H9 (cell line): ENCODE measurements around the gene ODAD2. TPM values are rescaled to one million over a fixed set of nuclear protein-coding genes. Genes with fewer than 3 reads are reported as not detected.
"Not testable (repeated sequence)": the region's sequence is repeated elsewhere in the genome, so short reads cannot be mapped to it uniquely, and the experiment has no call there.

Experiments
- DNase-seq: peaks from one replicate; pipeline ENCODE4 v3.0.0-alpha.2; 2017
- H2AFZ ChIP-seq: one replicate; pipeline ENCODE4 v1.6.1; 2013; ENCODE audit warnings: mild to moderate bottlenecking, low read length, control low read depth, moderate library complexity
- H2AK5ac ChIP-seq: 2 replicates; pipeline ENCODE4 v1.6.1; 2013; ENCODE audit warnings: low read length, control low read depth, mixed read lengths; ENCODE audit not compliant: insufficient read length
- H2BK120ac ChIP-seq: one replicate; pipeline ENCODE4 v1.6.1; 2013; ENCODE audit warnings: low read depth, mild to moderate bottlenecking, low read length, control low read depth, inconsistent platforms; ENCODE audit not compliant: poor library complexity, severe bottlenecking
- H2BK12ac ChIP-seq: 2 replicates; pipeline ENCODE4 v1.6.1; 2013; ENCODE audit warnings: low read length, control low read depth, mixed read lengths, low read depth; ENCODE audit not compliant: insufficient read length
- H2BK15ac ChIP-seq: 2 replicates; pipeline ENCODE4 v1.6.1; 2013; ENCODE audit warnings: low read depth, low read length, control low read depth
- H2BK20ac ChIP-seq: one replicate; pipeline ENCODE4 v1.6.1; 2013; ENCODE audit warnings: low read depth, mild to moderate bottlenecking, low read length, control low read depth, inconsistent platforms; ENCODE audit not compliant: poor library complexity, severe bottlenecking
- H2BK5ac ChIP-seq: 2 replicates; pipeline ENCODE4 v1.6.1; 2013; ENCODE audit warnings: low read length, control low read depth, mixed read lengths; ENCODE audit not compliant: insufficient read length
- H3K14ac ChIP-seq: 2 replicates; pipeline ENCODE4 v1.6.1; 2013; ENCODE audit warnings: low read length, control low read depth; ENCODE audit not compliant: insufficient read depth
- H3K18ac ChIP-seq: 2 replicates; pipeline ENCODE4 v1.6.1; 2013; ENCODE audit warnings: low read depth, mild to moderate bottlenecking, mixed read lengths, low read length, control low read depth; ENCODE audit not compliant: insufficient read length
- H3K23ac ChIP-seq: 2 replicates; pipeline ENCODE4 v1.6.1; 2013; ENCODE audit warnings: low read length, control low read depth, mixed read lengths, low read depth; ENCODE audit not compliant: insufficient read length
- H3K23me2 ChIP-seq: 2 replicates; pipeline ENCODE4 v1.6.1; 2013; ENCODE audit warnings: low read depth, mild to moderate bottlenecking, mixed read lengths, low read length, control low read depth; ENCODE audit not compliant: insufficient read length, poor library complexity, severe bottlenecking
- H3K27ac ChIP-seq: 2 replicates; pipeline ENCODE4 v1.5.1; 2013; ENCODE audit warnings: low read length, control low read depth, mixed read lengths, low read depth; ENCODE audit not compliant: insufficient read length
- H3K27me3 ChIP-seq: 2 replicates; pipeline ENCODE4 v1.6.1; 2013; ENCODE audit warnings: low read length, control low read depth, inconsistent platforms; ENCODE audit not compliant: insufficient read depth
- H3K4ac ChIP-seq: 2 replicates; pipeline ENCODE4 v1.6.1; 2013; ENCODE audit warnings: low read depth, mild to moderate bottlenecking, control low read depth, inconsistent platforms, low read length, moderate library complexity
- H3K4me1 ChIP-seq: 2 replicates; pipeline ENCODE4 v1.6.1; 2013; ENCODE audit warnings: low read length, control low read depth, inconsistent platforms; ENCODE audit not compliant: insufficient read depth
- H3K4me2 ChIP-seq: 2 replicates; pipeline ENCODE4 v1.6.1; 2013; ENCODE audit warnings: low read length, control low read depth, mixed read lengths; ENCODE audit not compliant: insufficient read length, insufficient read depth
- H3K56ac ChIP-seq: 2 replicates; pipeline ENCODE4 v1.6.1; 2013; ENCODE audit warnings: low read depth, mild to moderate bottlenecking, mixed read lengths, low read length, control low read depth; ENCODE audit not compliant: insufficient read length
- H3K79me1 ChIP-seq: 2 replicates; pipeline ENCODE4 v1.6.1; 2013; ENCODE audit warnings: low read depth, mild to moderate bottlenecking, moderate library complexity, low read length, control low read depth, inconsistent platforms; ENCODE audit not compliant: insufficient read depth, poor library complexity, severe bottlenecking
- H3K79me2 ChIP-seq: 2 replicates; pipeline ENCODE4 v1.6.1; 2013; ENCODE audit warnings: low read length, control low read depth, inconsistent platforms; ENCODE audit not compliant: insufficient read depth
- H3K9ac ChIP-seq: 2 replicates; pipeline ENCODE4 v1.6.1; 2013; ENCODE audit warnings: low read length, control low read depth, mixed read lengths; ENCODE audit not compliant: insufficient read length; ENCODE audit errors: extremely low read depth
- H3K9me3 ChIP-seq: one replicate; pipeline ENCODE4 v1.6.1; 2013; ENCODE audit warnings: low read depth, low read length, inconsistent platforms; ENCODE audit not compliant: control insufficient read depth
- H3T11ph ChIP-seq: one replicate; pipeline ENCODE4 v1.6.1; 2013; ENCODE audit warnings: mild to moderate bottlenecking, low read length, control low read depth, inconsistent platforms
- H4K20me1 ChIP-seq: one replicate; pipeline ENCODE4 v1.6.1; 2013; ENCODE audit not compliant: control insufficient read depth, insufficient read length, insufficient read depth
- H4K5ac ChIP-seq: 2 replicates; pipeline ENCODE4 v1.6.1; 2013; ENCODE audit warnings: low read depth, mild to moderate bottlenecking, mixed read lengths, low read length, control low read depth; ENCODE audit not compliant: insufficient read length
- H4K8ac ChIP-seq: replicated peaks from 2 replicates; pipeline ENCODE4 v1.6.1; 2013; ENCODE audit warnings: low read length, control low read depth, mixed read lengths, low read depth; ENCODE audit not compliant: insufficient read length
- H4K91ac ChIP-seq: 2 replicates; pipeline ENCODE4 v1.6.1; 2013; ENCODE audit warnings: low read depth, mild to moderate bottlenecking, moderate library complexity, mixed read lengths, low read length, control low read depth; ENCODE audit not compliant: insufficient read length
- H3K27ac Mint-ChIP-seq, 3 experiments: 2 replicates in 2 of 3; 3 replicates in 1 of 3; pipeline ENCODE4 v1.8.0; 2020 to 2021; ENCODE audit warnings: mixed read lengths in 3 of 3, mild to moderate bottlenecking in 1 of 3, moderate library complexity in 1 of 3
- H3K27me3 Mint-ChIP-seq: 2 replicates; pipeline ENCODE4 v1.8.0; 2021; ENCODE audit warnings: low read depth, mild to moderate bottlenecking, moderate library complexity, mixed read lengths
- H3K36me3 Mint-ChIP-seq, 3 experiments: 2 replicates in 2 of 3; 3 replicates in 1 of 3; pipeline ENCODE4 v1.8.0; 2020 to 2021; ENCODE audit warnings: low read depth in 3 of 3, mixed read lengths in 3 of 3; ENCODE audit not compliant: insufficient read depth in 1 of 3
- H3K4me1 Mint-ChIP-seq, 2 experiments: 2 replicates each; pipeline ENCODE4 v1.8.0; 2020; ENCODE audit warnings: mixed read lengths in 2 of 2
- H3K4me3 Mint-ChIP-seq, 2 experiments: 2 replicates in 1 of 2; 3 replicates in 1 of 2; pipeline ENCODE4 v1.8.0; 2020 to 2021; ENCODE audit warnings: mild to moderate bottlenecking in 2 of 2, mixed read lengths in 2 of 2, moderate library complexity in 1 of 2
- H3K9me3 Mint-ChIP-seq, 2 experiments: 2 replicates in 1 of 2; 3 replicates in 1 of 2; pipeline ENCODE4 v1.8.0; 2020; ENCODE audit warnings: mild to moderate bottlenecking in 2 of 2, mixed read lengths in 2 of 2, moderate library complexity in 1 of 2
- CTCF ChIP-seq: fragments of 200-600 bp; sonication (generic); conservative IDR thresholded peaks from 3 replicates; pipeline ENCODE4 v1.8.0; 2021; ENCODE audit warnings: antibody characterized with exemption, mild to moderate bottlenecking
- WGBS: extraction: QIAGEN DNeasy Blood & Tissue Kit; methylation state at CpG from one replicate; pipeline ENCODE4 v1.1.7; 2013; ENCODE audit warnings: missing lambda C conversion rate, low lambda C conversion rate, mixed read lengths; ENCODE audit not compliant: insufficient read length; ENCODE audit errors: extremely low coverage; 5-methylcytosine and 5-hydroxymethylcytosine counted together
- total RNA-seq: library from RNA; stranded (reverse); gene quantifications from 2 replicates; pipeline ENCODE4 v1.2.1, GENCODE V29; 2021

The ODAD2 gene
- total RNA-seq, 1 experiment from 2014 or later: 4.5 TPM

DNA sequence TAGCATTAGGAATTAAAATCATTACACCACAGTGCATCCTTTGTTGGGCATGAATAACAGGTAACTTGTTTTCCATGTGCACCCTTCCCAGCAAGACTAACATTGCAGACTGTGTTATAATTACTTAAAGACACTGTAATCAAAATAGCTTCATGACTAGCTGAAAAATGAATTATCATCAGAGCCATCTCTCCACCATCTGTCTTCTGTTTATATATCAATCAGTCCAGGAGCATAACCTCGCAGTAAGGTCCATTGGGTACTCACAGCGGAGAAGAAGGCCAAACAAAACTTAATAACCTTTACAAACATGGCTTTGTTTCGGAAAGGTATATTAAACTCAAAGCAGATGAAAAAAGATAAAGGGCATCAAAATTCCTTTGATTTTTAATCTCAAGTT lies 90.6 kb downstream of the ODAD2 start:
- H3K18ac ChIP-seq: no peak overlapping the region
- TF ChIP-seq CTCF: no peak

DNA sequence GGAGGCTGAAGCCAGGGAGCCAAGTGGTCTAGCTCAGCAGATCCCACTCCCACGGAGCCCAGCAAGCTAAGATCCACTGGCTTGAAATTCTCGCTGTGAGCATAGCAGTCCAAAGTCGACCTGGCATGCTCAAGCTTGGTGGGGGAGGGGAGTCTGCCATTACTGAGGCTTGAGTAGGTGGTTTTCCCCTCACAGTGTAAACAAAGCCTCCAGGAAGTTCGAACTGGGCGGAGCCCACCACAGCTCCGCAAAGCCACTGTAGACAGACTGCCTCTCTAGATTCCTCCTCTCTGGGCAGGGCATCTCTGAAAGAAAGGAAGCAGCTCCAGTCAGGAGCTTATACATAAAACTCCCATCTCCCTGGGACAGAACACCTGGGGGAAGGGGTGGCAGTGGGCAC lies 99.4 kb downstream of the ODAD2 start:
- not testable (repeated sequence) for H2BK20ac ChIP-seq, H3K23me2 ChIP-seq, H3K27me3 Mint-ChIP-seq, H2AFZ ChIP-seq, H4K5ac ChIP-seq, H3K4ac ChIP-seq, H3K79me1 ChIP-seq, H3K9ac ChIP-seq, H2BK120ac ChIP-seq, H3K56ac ChIP-seq, H3K79me2 ChIP-seq, H3K4me2 ChIP-seq, H4K91ac ChIP-seq, H3T11ph ChIP-seq, H3K4me3 Mint-ChIP-seq, H3K18ac ChIP-seq, H2BK5ac ChIP-seq, H2BK15ac ChIP-seq, H3K27me3 ChIP-seq, H3K27ac ChIP-seq, H2BK12ac ChIP-seq, H3K9me3 ChIP-seq, H3K23ac ChIP-seq, H4K8ac ChIP-seq, H3K14ac ChIP-seq, H2AK5ac ChIP-seq, H3K4me1 ChIP-seq, H4K20me1 ChIP-seq
- no CpG with 5 or more reads among the region's 6 CpGs for WGBS
- DNase-seq: peak; percentile 50
- Mint-ChIP-seq H3K36me3 (peaks cover 8 to 26% (median 9%) of the 10 kb centered on the region in 3 experiments; a peak in 6 of 7 replicates), H3K9me3 (peaks cover 7 to 12% of the 10 kb centered on the region in 2 experiments; a peak in 4 of 5 replicates), H3K27ac (peak overlapping the region in 1 of 3 experiments; percentile 58; a peak in 2 of 7 replicates), H3K4me1 (peaks cover 12% of the 10 kb centered on the region in 2 experiments)

More for the DNA sequence above, 90.6 kb downstream of the ODAD2 start:
- no peak overlapping the region for H2BK5ac ChIP-seq
- no peaks in the 10 kb centered on the region for H3K27me3 ChIP-seq
- H3K14ac ChIP-seq: no peak overlapping the region
- no peak overlapping the region for H4K8ac ChIP-seq
- no CpG with 5 or more reads among the region's 3 CpGs for WGBS
- H3K27me3 Mint-ChIP-seq: no peaks in the 10 kb centered on the region
- no peak overlapping the region for H4K5ac ChIP-seq
- DNase-seq: no peak
- H3K27ac Mint-ChIP-seq: peak overlapping the region in 1 of 3 experiments; percentile 9; a peak in 1 of 7 replicates
- H3K23ac ChIP-seq: no peak overlapping the region
- H3K4me1 ChIP-seq: peaks cover 6% of the 10 kb centered on the region; the same call in 1 of the 2 replicates
- no peak overlapping the region for H2BK120ac ChIP-seq
- H3K79me2 ChIP-seq: no peaks in the 10 kb centered on the region
- H3K9me3 ChIP-seq: no peaks in the 10 kb centered on the region
- H3K9ac ChIP-seq: no peak overlapping the region
- H2BK12ac ChIP-seq: no peak overlapping the region
- H3K9me3 Mint-ChIP-seq: peaks cover 3 to 11% of the 10 kb centered on the region in 2 experiments; a peak in 3 of 5 replicates
- H3K23me2 ChIP-seq: no peaks in the 10 kb centered on the region
- H3K4me1 Mint-ChIP-seq: peaks cover 30 to 46% of the 10 kb centered on the region in 2 experiments
- no peak overlapping the region for H2BK20ac ChIP-seq
- peaks cover 4 to 11% (median 11%) of the 10 kb centered on the region in 3 experiments; a peak in 6 of 7 replicates for H3K36me3 Mint-ChIP-seq
- H3K4me3 Mint-ChIP-seq: no peak overlapping the region
- H2BK15ac ChIP-seq: no peak overlapping the region
- no peak overlapping the region for H3K4me2 ChIP-seq
- H4K91ac ChIP-seq: no peak overlapping the region
- H3K4ac ChIP-seq: no peak overlapping the region
- no peak overlapping the region for H3K27ac ChIP-seq
- H3K56ac ChIP-seq: no peak overlapping the region
- no peaks in the 10 kb centered on the region for H4K20me1 ChIP-seq
- no peak overlapping the region for H2AK5ac ChIP-seq
- H2AFZ ChIP-seq: no peak overlapping the region
- H3K79me1 ChIP-seq: no peaks in the 10 kb centered on the region
- no peak overlapping the region for H3T11ph ChIP-seq
